Panc1 (cell line): Measurements from ENCODE around the gene LRRC9.

Experiments
- CTCF ChIP-seq: fragments of 450-650 bp; IDR thresholded peaks from 2 replicates; pipeline ENCODE4 v1.5.1; 2017; ENCODE audit warnings: mild to moderate bottlenecking
- POLR2AphosphoS5 ChIP-seq: IDR thresholded peaks from 2 replicates; pipeline ENCODE4 v1.6.1; 2012; ENCODE audit warnings: mild to moderate bottlenecking, low read depth, low read length, moderate library complexity
- SIN3A ChIP-seq: IDR thresholded peaks from 2 replicates; pipeline ENCODE4 v1.6.1; 2012; ENCODE audit warnings: low read depth, mild to moderate bottlenecking, low read length, moderate library complexity, borderline replicate concordance; ENCODE audit not compliant: insufficient read depth

GRCh38 chr14:59870277-59871165 is 49.4 kb upstream of the LRRC9 start, which contains the start of gene RTN1:
- no peak for TF ChIP-seq CTCF
- no peak for TF ChIP-seq SIN3A
- no peak for TF ChIP-seq POLR2AphosphoS5
